ENCODE measurements around the gene EVL. TPM values are rescaled to one million over a fixed set of nuclear protein-coding genes. Genes with fewer than 3 reads are reported as not detected.
"Not testable (repeated sequence)": the region's sequence is repeated elsewhere in the genome, so short reads cannot be mapped to it uniquely, and the experiment has no call there.

EVL gene
- total and polyA plus RNA-seq, 4 donors = 54.5 to 99.9 (median 78.2) TPM

- peak overlapping the region in 1 of 2 donors; percentile 29 for H3K9ac ChIP-seq (ENCODE audit: insufficient read depth in 1 of 2, low read length in 2 of 2)
- H3K4me3 ChIP-seq = no peak overlapping the region
- peaks cover 0 to 9% (median 0%) of the 10 kb centered on the region in 4 donors for H3K9me3 ChIP-seq (ENCODE audit: control insufficient read depth in 4 of 4, insufficient read depth in 3 of 4, low read length in 3 of 4)
- no peaks in the 10 kb centered on the region for H3K36me3 ChIP-seq (ENCODE audit: control insufficient read depth in 4 of 4, insufficient read depth in 4 of 4, low read length in 4 of 4)
- no peak for DNase-seq
- TF ChIP-seq CTCF (IDR thresholded peaks at IDR 0.05; ENCODE audit: control extremely low read depth, extremely low read depth) = no peak
- H3K27ac ChIP-seq (ENCODE audit: low read depth in 1 of 2, low read length in 1 of 2) = no peak overlapping the region
- peaks cover 0 to 16% (median 4%) of the 10 kb centered on the region in 5 donors for H3K4me1 ChIP-seq (ENCODE audit: control insufficient read depth in 5 of 5, insufficient read depth in 5 of 5, low read length in 5 of 5)
- no peak for ATAC-seq (ENCODE audit: insufficient read depth, low FRiP score)
- H3K27me3 ChIP-seq (ENCODE audit: control insufficient read depth in 3 of 3, insufficient read depth in 3 of 3, low read length in 2 of 3) = peaks cover 0 to 10% (median 9%) of the 10 kb centered on the region in 3 donors
- WGBS, 2 donors = 71 to 75% methylated on average over 8 of the region's 8 CpGs
These were observed 89.9 kb downstream of the EVL start for GRCh38 chr14:100155049-100155621.

GRCh38 chr14:100155756-100156616 lies 90.8 kb downstream of the EVL start:
- WGBS, 2 donors = 61 to 75% methylated on average over 12 of the region's 12 CpGs
- no peak for DNase-seq
- no peak for TF ChIP-seq CTCF (IDR thresholded peaks at IDR 0.05; ENCODE audit: control extremely low read depth, extremely low read depth)
- H3K36me3 ChIP-seq (ENCODE audit: control insufficient read depth in 4 of 4, insufficient read depth in 4 of 4, low read length in 4 of 4) = no peaks in the 10 kb centered on the region
- no peak overlapping the region for H3K4me3 ChIP-seq
- H3K9me3 ChIP-seq (ENCODE audit: control insufficient read depth in 4 of 4, insufficient read depth in 3 of 4, low read length in 3 of 4) = peaks cover 0 to 15% (median 0%) of the 10 kb centered on the region in 4 donors
- H3K9ac ChIP-seq (ENCODE audit: insufficient read depth in 1 of 2, low read length in 2 of 2) = no peak overlapping the region
- no peak for ATAC-seq (ENCODE audit: insufficient read depth, low FRiP score)
- H3K27ac ChIP-seq (ENCODE audit: low read depth in 1 of 2, low read length in 1 of 2) = peak overlapping the region in 1 of 2 donors; percentile 4
- H3K4me1 ChIP-seq (ENCODE audit: control insufficient read depth in 5 of 5, insufficient read depth in 5 of 5, low read length in 5 of 5) = peaks cover 0 to 14% (median 4%) of the 10 kb centered on the region in 5 donors
- peaks cover 0 to 17% (median 16%) of the 10 kb centered on the region in 3 donors for H3K27me3 ChIP-seq (ENCODE audit: control insufficient read depth in 3 of 3, insufficient read depth in 3 of 3, low read length in 2 of 3)

- no peak for DNase-seq
- no peaks in the 10 kb centered on the region for H3K36me3 ChIP-seq (ENCODE audit: control insufficient read depth in 4 of 4, insufficient read depth in 4 of 4, low read length in 4 of 4)
- H3K9ac ChIP-seq (ENCODE audit: insufficient read depth in 1 of 2, low read length in 2 of 2) = no peak overlapping the region
- no peak for TF ChIP-seq CTCF (IDR thresholded peaks at IDR 0.05; ENCODE audit: control extremely low read depth, extremely low read depth)
- peaks cover 0 to 21% (median 20%) of the 10 kb centered on the region in 3 donors for H3K27me3 ChIP-seq (ENCODE audit: control insufficient read depth in 3 of 3, insufficient read depth in 3 of 3, low read length in 2 of 3)
- H3K9me3 ChIP-seq (ENCODE audit: control insufficient read depth in 4 of 4, insufficient read depth in 3 of 4, low read length in 3 of 4) = peaks cover 0 to 15% (median 0%) of the 10 kb centered on the region in 4 donors
- H3K4me1 ChIP-seq (ENCODE audit: control insufficient read depth in 5 of 5, insufficient read depth in 5 of 5, low read length in 5 of 5) = peaks cover 0 to 14% (median 4%) of the 10 kb centered on the region in 5 donors
- WGBS, 2 donors = 78% methylated on average over 6 of the region's 6 CpGs
- no peak for ATAC-seq (ENCODE audit: insufficient read depth, low FRiP score)
- H3K4me3 ChIP-seq = no peak overlapping the region
- H3K27ac ChIP-seq (ENCODE audit: low read depth in 1 of 2, low read length in 1 of 2) = no peak overlapping the region
These were observed 91.6 kb downstream of the EVL start for GRCh38 chr14:100156776-100157175.

GRCh38 chr14:100157548-100158232 lies 92.5 kb downstream of the EVL start:
- Histone ChIP-seq H3K9me3 (ENCODE audit: control insufficient read depth in 4 of 4, insufficient read depth in 3 of 4, low read length in 3 of 4) (peaks cover 0 to 15% (median 0%) of the 10 kb centered on the region in 4 donors), H3K4me1 (ENCODE audit: control insufficient read depth in 5 of 5, insufficient read depth in 5 of 5, low read length in 5 of 5) (peaks cover 0 to 14% (median 4%) of the 10 kb centered on the region in 5 donors), H3K27me3 (ENCODE audit: control insufficient read depth in 3 of 3, insufficient read depth in 3 of 3, low read length in 2 of 3) (peaks cover 0 to 21% (median 20%) of the 10 kb centered on the region in 3 donors)
- not testable (repeated sequence) for H3K27ac ChIP-seq (ENCODE audit: low read depth in 1 of 2, low read length in 1 of 2); H3K4me3 ChIP-seq; DNase-seq; H3K9ac ChIP-seq (ENCODE audit: insufficient read depth in 1 of 2, low read length in 2 of 2); H3K36me3 ChIP-seq (ENCODE audit: control insufficient read depth in 4 of 4, insufficient read depth in 4 of 4, low read length in 4 of 4); ATAC-seq (ENCODE audit: insufficient read depth, low FRiP score)
- 87 to 91% methylated on average over 16 of the region's 16 CpGs for WGBS, 2 donors

All from lung (tissue), 12 donors.